Upper lobe of left lung (tissue), 6 donors: ENCODE measurements around the gene PVALEF. TPM values are rescaled to one million over a fixed set of nuclear protein-coding genes. Genes with fewer than 3 reads are reported as not detected.
"Not testable (repeated sequence)": the region's sequence is repeated elsewhere in the genome, so short reads cannot be mapped to it uniquely, and the experiment has no call there.

Source experiments
- ATAC-seq, 2 donors: fragments of 200-7000 bp; cut with Tn5 transposase; one replicate each; pipeline ENCODE4 v1.9.1; 2022; ENCODE audit warnings: mild to moderate bottlenecking in 2 of 2, moderate library complexity in 2 of 2; ENCODE audit not compliant: low FRiP score in 2 of 2
- DNase-seq, 2 donors: peaks; one replicate each; pipeline ENCODE4 v3.0.0-alpha.2; 2019 to 2020
- H3K27ac ChIP-seq, 4 donors: fragments of 200-600 bp; sonication (generic); one replicate each; pipeline ENCODE4 v1.5.1; 2016 to 2019
- H3K27me3 ChIP-seq, 4 donors: fragments of 200-600 bp; sonication (generic); one replicate each; pipeline ENCODE4 v1.5.1; 2017 to 2019
- H3K36me3 ChIP-seq, 4 donors: fragments of 200-600 bp; sonication (generic); one replicate each; pipeline ENCODE4 v1.5.1; 2016 to 2019
- H3K4me1 ChIP-seq, 4 donors: fragments of 200-600 bp; sonication (generic); one replicate each; pipeline ENCODE4 v1.5.1; 2018 to 2019
- H3K4me3 ChIP-seq, 4 donors: fragments of 200-600 bp; sonication (generic); one replicate each; pipeline ENCODE4 v1.5.1; 2017 to 2019; ENCODE audit warnings: mild to moderate bottlenecking in 2 of 4, moderate library complexity in 1 of 4
- H3K9me3 ChIP-seq, 4 donors: fragments of 200-600 bp; sonication (generic); one replicate each; pipeline ENCODE4 v1.5.1; 2018 to 2019
- EP300 ChIP-seq, 4 donors: sonication (generic); formaldehyde crosslinking; IDR thresholded peaks; one replicate each; pipeline ENCODE4 v1.5.1; 2017; ENCODE audit warnings: antibody characterized with exemption in 4 of 4, control low read depth in 2 of 4
- POLR2A ChIP-seq, 4 donors: fragments of 450-650 bp; IDR thresholded peaks; one replicate each; pipeline ENCODE4 v1.5.1; 2016 to 2017; ENCODE audit warnings: antibody characterized with exemption in 4 of 4, mild to moderate bottlenecking in 2 of 4
- POLR2AphosphoS5 ChIP-seq, 2 donors: sonication (generic); formaldehyde crosslinking; IDR thresholded peaks; one replicate each; pipeline ENCODE4 v1.5.1; 2017; ENCODE audit warnings: antibody characterized with exemption in 2 of 2
- WGBS, 2 donors: methylation state at CpG; one replicate each; pipeline ENCODE4 v1.1.5; 2017 to 2018; 5-methylcytosine and 5-hydroxymethylcytosine counted together
- total RNA-seq, 6 donors: library from RNA; depleted of rRNA in 4 of 6; stranded (reverse); fragments of >200 nt in 4 of 6; gene quantifications; one replicate each; pipeline versions ENCODE4 v1.1.0 to v1.2.1, GENCODE V29; 2016 to 2021
- TF ChIP-seq, protein P1 (sequence below), 6 experiments: fragments of 450-650 bp in 4 of 6; fragments of 200-600 bp in 2 of 6; sonication (generic) in 2 of 6; IDR thresholded peaks; one replicate each; pipeline ENCODE4 v1.5.1; 2016 to 2019; ENCODE audit warnings: antibody characterized with exemption in 6 of 6
- donor health status: DM: no; HTN: no; CAD: no; lungs with moderate emphysema.
- donor health status: DM: no; HTN: yes; CAD: no; lungs with severe emphysema.

Gene PVALEF
- total RNA-seq, 6 donors from 2014 or later, result not detected

DNA sequence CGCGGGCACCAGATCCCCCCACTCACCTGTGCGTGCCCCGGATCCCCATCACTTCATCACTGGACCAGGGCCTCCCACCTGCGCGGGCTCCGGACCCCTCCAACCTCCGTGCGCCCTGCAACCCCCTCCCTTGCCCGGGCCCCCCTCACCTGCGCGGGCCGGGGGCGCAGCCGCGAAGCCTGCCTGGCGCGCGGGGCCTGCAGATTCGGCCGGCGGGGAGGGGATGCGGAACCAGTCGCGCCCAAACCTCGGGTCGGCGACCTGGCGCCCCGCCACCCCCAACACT lies 57.3 kb downstream of the PVALEF start:
- ATAC-seq (no peak), DNase-seq (no peak)
- WGBS, 2 donors, result 0 to 2% methylated on average over 8 to 9 of the region's 30 CpGs
- no peaks in the 10 kb centered on the region for H3K9me3 ChIP-seq
- H3K27ac ChIP-seq, result peak overlapping the region in 2 of 4 donors; percentile 16 to 60
- peaks cover 14 to 26% (median 21%) of the 10 kb centered on the region in 4 donors for H3K4me1 ChIP-seq
- no peaks in the 10 kb centered on the region for H3K27me3 ChIP-seq
- H3K4me3 ChIP-seq, result peak overlapping the region; percentile 75 to 89 (median 78)
- TF ChIP-seq, protein P1, sequence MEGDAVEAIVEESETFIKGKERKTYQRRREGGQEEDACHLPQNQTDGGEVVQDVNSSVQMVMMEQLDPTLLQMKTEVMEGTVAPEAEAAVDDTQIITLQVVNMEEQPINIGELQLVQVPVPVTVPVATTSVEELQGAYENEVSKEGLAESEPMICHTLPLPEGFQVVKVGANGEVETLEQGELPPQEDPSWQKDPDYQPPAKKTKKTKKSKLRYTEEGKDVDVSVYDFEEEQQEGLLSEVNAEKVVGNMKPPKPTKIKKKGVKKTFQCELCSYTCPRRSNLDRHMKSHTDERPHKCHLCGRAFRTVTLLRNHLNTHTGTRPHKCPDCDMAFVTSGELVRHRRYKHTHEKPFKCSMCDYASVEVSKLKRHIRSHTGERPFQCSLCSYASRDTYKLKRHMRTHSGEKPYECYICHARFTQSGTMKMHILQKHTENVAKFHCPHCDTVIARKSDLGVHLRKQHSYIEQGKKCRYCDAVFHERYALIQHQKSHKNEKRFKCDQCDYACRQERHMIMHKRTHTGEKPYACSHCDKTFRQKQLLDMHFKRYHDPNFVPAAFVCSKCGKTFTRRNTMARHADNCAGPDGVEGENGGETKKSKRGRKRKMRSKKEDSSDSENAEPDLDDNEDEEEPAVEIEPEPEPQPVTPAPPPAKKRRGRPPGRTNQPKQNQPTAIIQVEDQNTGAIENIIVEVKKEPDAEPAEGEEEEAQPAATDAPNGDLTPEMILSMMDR (IDR thresholded peaks at IDR 0.05), result peak in 1 of 6 experiments; percentile 12
- TF ChIP-seq POLR2A (IDR thresholded peaks at IDR 0.05), result no peak
- TF ChIP-seq POLR2AphosphoS5 (IDR thresholded peaks at IDR 0.05), result no peak
- TF ChIP-seq EP300 (IDR thresholded peaks at IDR 0.05), result no peak
- peaks cover 0 to 8% (median 0%) of the 10 kb centered on the region in 4 donors for H3K36me3 ChIP-seq

DNA sequence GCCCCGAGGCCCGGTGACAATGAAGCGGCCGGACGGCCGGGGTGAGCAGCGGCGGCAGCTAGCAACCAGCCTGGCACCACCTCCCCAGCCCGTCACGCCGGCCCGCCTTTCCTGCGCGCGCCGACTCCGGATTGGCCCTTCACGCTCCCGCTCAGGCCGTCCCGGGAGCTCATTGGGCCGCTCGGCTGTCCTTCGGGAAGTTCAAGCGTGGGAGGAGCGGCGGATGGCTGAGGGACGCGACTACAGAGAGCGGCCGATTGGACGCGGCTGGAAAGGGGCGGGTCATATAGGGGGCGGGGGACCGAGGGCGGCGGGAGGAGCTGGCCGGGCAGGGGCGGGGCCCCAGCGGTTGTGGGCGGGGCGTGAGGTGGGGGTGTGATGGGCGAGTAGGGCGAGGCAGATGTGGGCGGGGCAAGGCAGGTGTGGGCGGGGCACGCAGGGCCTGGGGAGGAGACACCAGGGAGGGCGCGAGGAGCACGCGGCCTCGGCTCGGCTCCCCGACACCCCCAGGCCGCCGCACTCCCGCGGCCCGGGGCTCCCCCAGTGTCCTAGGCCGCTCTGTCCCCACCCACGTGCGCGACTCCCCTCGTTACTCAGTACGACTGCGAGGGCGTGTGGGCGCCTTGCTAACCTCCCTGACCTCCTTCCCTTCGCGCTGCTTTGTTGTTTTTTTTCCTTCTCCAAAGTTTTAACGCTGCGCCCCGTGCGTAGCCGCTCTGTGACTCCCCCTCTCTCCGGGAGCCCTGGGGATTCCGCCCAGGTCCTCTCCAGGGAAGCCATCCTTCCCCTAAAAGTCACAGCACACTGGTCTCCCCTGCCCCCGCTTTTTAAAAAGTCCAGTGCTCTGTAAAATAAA lies 57.8 kb downstream of the PVALEF start, which contains the start of gene CEP131:
Gene CEP131 (minus strand): TSS at position 60 of the 856 bp plus-strand sequence. CDS start 2,909 bp downstream, outside the sequence.
- DNase-seq (peak; percentile 98 to 100), ATAC-seq (peak; percentile 99)
- H3K4me1 ChIP-seq, result peaks cover 14 to 26% (median 21%) of the 10 kb centered on the region in 4 donors
- H3K27ac ChIP-seq, result peak within 1 kb of the TSS in 2 of 4 donors; percentile 16 to 67
- peak within 1 kb of the TSS; percentile 75 to 89 (median 78) for H3K4me3 ChIP-seq
- H3K9me3 ChIP-seq, result no peaks in the 10 kb centered on the region
- H3K36me3 ChIP-seq, result peaks cover 0 to 8% (median 0%) of the 10 kb centered on the region in 4 donors
- WGBS, 2 donors, result 2% methylated on average over 33 to 38 of the region's 79 CpGs
- H3K27me3 ChIP-seq, result no peaks in the 10 kb centered on the region
- TF ChIP-seq, protein P1 (IDR thresholded peaks at IDR 0.05), result no peak
- TF ChIP-seq EP300 (IDR thresholded peaks at IDR 0.05), result no peak
- TF ChIP-seq POLR2A (IDR thresholded peaks at IDR 0.05), result peak in 1 of 4 donors; percentile 51
- peak in 1 of 2 donors; percentile 42 for TF ChIP-seq POLR2AphosphoS5 (IDR thresholded peaks at IDR 0.05)

DNA sequence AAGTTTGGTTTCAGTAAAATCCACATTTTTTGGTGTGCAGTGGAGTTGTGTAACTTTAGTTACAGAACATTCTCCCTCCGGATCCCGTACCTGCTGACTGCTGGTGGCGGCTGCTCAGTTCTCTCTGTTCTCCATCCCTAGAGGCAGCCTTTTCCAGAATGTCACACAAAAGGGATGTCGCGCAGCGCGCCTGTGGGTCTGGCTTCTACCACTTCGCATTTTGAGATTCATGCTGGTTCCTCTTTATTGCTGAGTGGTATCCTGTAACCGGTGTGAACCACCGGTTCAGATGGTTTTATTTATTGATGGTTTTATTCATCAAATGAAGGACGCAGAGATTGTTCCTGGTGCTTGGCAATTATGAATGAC lies 58.4 kb downstream of the PVALEF start:
- DNase-seq, result no peak
- Histone ChIP-seq H3K9me3 (no peaks in the 10 kb centered on the region), H3K27ac (peak overlapping the region in 2 of 4 donors; percentile 7 to 67), H3K4me3 (peak overlapping the region in 3 of 4 donors; percentile 75 to 82 (median 75)), H3K36me3 (peaks cover 0 to 10% (median 3%) of the 10 kb centered on the region in 4 donors), H3K4me1 (peaks cover 14 to 26% (median 21%) of the 10 kb centered on the region in 4 donors), H3K27me3 (no peaks in the 10 kb centered on the region)
- ATAC-seq, result no peak
- 20 to 25% methylated on average over 11 of the region's 11 CpGs for WGBS, 2 donors
- TF ChIP-seq POLR2A (IDR thresholded peaks at IDR 0.05) (no peak), EP300 (IDR thresholded peaks at IDR 0.05) (no peak), POLR2AphosphoS5 (IDR thresholded peaks at IDR 0.05) (no peak)
- TF ChIP-seq, protein P1 (IDR thresholded peaks at IDR 0.05), result no peak

DNA sequence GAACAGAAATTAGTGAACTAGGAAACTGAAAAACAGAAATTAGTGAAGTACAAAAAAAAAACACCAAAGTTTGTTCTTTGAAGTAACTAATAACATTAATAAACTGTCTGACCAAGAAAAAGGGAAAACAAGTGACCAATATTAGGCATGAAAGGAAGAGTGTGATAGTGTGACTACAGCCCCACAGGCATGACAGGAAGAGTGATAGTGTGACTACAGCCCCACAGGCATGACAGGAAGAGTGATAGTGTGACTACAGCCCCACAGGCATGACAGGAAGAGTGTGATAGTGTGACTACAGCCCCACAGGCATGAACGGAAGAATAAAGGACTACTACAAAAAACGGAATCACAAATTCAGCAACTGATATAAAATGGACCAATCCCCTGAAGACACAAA lies 62.3 kb downstream of the PVALEF start:
- Histone ChIP-seq H3K36me3 (peaks cover 0 to 44% (median 37%) of the 10 kb centered on the region in 4 donors), H3K4me1 (peaks cover 5 to 15% (median 11%) of the 10 kb centered on the region in 4 donors)
- not testable (repeated sequence) for DNase-seq, H3K4me3 ChIP-seq, H3K27me3 ChIP-seq, H3K9me3 ChIP-seq, H3K27ac ChIP-seq, ATAC-seq
- 50 to 64% methylated on average over 2 of the region's 2 CpGs for WGBS, 2 donors

DNA sequence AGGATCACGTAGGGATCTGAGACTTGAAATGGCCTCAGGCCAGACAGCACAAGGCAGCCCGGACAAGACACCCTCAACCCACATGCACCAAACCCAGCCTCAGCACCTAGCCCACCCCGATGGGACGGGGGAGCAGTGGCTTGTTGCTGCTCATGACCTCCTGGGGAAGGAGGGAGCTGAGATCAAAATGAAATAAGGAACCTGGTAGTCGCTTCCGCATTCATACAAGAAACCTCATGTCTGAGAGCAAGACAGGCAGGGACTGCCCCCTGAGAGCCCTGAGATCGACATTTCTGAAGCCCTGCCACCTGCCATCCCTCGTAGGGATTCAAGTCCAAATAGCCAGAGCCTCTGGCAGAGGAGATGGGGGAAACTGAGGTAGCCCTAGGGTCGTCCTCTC lies 63.1 kb downstream of the PVALEF start:
- Histone ChIP-seq H3K27me3 (no peaks in the 10 kb centered on the region), H3K9me3 (no peaks in the 10 kb centered on the region), H3K4me3 (no peak overlapping the region), H3K27ac (peak overlapping the region in 1 of 4 donors; percentile 4), H3K4me1 (peaks cover 5 to 12% (median 8%) of the 10 kb centered on the region in 4 donors), H3K36me3 (peaks cover 0 to 52% (median 44%) of the 10 kb centered on the region in 4 donors)
- 67 to 75% methylated on average over 7 to 9 of the region's 9 CpGs for WGBS, 2 donors
- ATAC-seq (peak in 1 of 2 donors; percentile 41), DNase-seq (no peak)
- TF ChIP-seq POLR2AphosphoS5 (IDR thresholded peaks at IDR 0.05), result no peak
- no peak for TF ChIP-seq POLR2A (IDR thresholded peaks at IDR 0.05)
- TF ChIP-seq EP300 (IDR thresholded peaks at IDR 0.05), result no peak
- TF ChIP-seq, protein P1 (IDR thresholded peaks at IDR 0.05), result no peak
